ENCODE results near the gene BCAT1.

DNA sequence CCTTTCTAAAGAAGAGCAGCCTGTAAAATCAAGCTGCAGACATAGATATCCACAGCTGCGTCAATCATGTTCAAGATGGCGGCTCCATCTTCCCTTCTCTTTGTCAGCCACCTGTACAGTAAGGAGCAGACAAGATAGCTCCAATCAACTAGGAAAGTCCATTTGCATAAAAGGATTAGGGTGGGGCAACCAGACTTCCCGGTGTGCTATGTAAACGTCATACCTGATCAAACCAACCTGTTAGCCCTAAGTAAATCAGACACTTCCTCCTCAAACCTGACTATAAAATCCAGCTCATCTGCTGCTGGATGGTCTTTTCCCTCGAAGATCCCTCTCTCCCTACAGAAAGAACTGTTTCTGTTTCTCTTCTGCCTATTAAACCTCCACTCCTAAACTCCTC, 60.1 kb downstream of the BCAT1 start:
- TF ChIP-seq, protein P1, sequence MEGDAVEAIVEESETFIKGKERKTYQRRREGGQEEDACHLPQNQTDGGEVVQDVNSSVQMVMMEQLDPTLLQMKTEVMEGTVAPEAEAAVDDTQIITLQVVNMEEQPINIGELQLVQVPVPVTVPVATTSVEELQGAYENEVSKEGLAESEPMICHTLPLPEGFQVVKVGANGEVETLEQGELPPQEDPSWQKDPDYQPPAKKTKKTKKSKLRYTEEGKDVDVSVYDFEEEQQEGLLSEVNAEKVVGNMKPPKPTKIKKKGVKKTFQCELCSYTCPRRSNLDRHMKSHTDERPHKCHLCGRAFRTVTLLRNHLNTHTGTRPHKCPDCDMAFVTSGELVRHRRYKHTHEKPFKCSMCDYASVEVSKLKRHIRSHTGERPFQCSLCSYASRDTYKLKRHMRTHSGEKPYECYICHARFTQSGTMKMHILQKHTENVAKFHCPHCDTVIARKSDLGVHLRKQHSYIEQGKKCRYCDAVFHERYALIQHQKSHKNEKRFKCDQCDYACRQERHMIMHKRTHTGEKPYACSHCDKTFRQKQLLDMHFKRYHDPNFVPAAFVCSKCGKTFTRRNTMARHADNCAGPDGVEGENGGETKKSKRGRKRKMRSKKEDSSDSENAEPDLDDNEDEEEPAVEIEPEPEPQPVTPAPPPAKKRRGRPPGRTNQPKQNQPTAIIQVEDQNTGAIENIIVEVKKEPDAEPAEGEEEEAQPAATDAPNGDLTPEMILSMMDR (IDR thresholded peaks at IDR 0.05): no peak
- TF ChIP-seq EZH2 (IDR thresholded peaks at IDR 0.05; ENCODE audit: borderline replicate concordance, insufficient read depth, low read depth, low read length, poor library complexity, severe bottlenecking): no peak

Measured in B cell (primary cell).